ENCODE results near the gene ANXA6.

GRCh38 chr5:151094030-151094851, 63.3 kb downstream of the ANXA6 start:
- TF ChIP-seq, protein P1, sequence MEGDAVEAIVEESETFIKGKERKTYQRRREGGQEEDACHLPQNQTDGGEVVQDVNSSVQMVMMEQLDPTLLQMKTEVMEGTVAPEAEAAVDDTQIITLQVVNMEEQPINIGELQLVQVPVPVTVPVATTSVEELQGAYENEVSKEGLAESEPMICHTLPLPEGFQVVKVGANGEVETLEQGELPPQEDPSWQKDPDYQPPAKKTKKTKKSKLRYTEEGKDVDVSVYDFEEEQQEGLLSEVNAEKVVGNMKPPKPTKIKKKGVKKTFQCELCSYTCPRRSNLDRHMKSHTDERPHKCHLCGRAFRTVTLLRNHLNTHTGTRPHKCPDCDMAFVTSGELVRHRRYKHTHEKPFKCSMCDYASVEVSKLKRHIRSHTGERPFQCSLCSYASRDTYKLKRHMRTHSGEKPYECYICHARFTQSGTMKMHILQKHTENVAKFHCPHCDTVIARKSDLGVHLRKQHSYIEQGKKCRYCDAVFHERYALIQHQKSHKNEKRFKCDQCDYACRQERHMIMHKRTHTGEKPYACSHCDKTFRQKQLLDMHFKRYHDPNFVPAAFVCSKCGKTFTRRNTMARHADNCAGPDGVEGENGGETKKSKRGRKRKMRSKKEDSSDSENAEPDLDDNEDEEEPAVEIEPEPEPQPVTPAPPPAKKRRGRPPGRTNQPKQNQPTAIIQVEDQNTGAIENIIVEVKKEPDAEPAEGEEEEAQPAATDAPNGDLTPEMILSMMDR (IDR thresholded peaks at IDR 0.05; ENCODE audit: low read depth, low read length): no peak
- TF ChIP-seq EZH2phosphoT487 (IDR thresholded peaks at IDR 0.05; ENCODE audit: low read depth): no peak

Measured in OCI-LY3 (cell line).